Loucy (cell line): Measurements from ENCODE around the gene TMEM267.

ENCODE experiments used
- CTCF ChIP-seq: fragments of 200-600 bp; sonication (generic); conservative IDR thresholded peaks from 2 replicates; pipeline ENCODE4 v1.5.1; 2014; ENCODE audit warnings: mild to moderate bottlenecking, antibody characterized with exemption, low read length
- EZH2phosphoT487 ChIP-seq: fragments of 200-600 bp; IDR thresholded peaks from 2 replicates; pipeline ENCODE4 v1.6.1; 2018; ENCODE audit warnings: antibody characterized with exemption, mild to moderate bottlenecking, moderate library complexity, borderline replicate concordance

- TF ChIP-seq CTCF (no peak), EZH2phosphoT487 (no peak)
These were observed at the start of gene TMEM267 for GRCh38 chr5:43483298-43484105.
